Motor neuron (in vitro differentiated cells): ENCODE measurements around the gene MGAT5B. TPM values are rescaled to one million over a fixed set of nuclear protein-coding genes. Genes with fewer than 3 reads are reported as not detected.

ENCODE experiments used
- ATAC-seq, 8 experiments: fragments of 200-7000 bp; cut with Tn5 transposase; replicated peaks in 6 of 8; 2 replicates each; pipeline ENCODE4 v1.8.0; 2021; ENCODE audit warnings: mild to moderate bottlenecking in 8 of 8, moderate library complexity in 8 of 8
- H3K27ac ChIP-seq, 2 donors: fragments of 250-450 bp; sonication (Bioruptor Pico); 2 replicates each; pipeline ENCODE4 v1.9.0; 2021; ENCODE audit warnings: antibody characterized with exemption in 2 of 2, mild to moderate bottlenecking in 2 of 2, moderate library complexity in 1 of 2
- H3K4me1 ChIP-seq, 2 donors: fragments of 250-450 bp; sonication (Bioruptor Pico); replicated peaks in 1 of 2; 2 replicates each; pipeline ENCODE4 v1.6.1; 2021; ENCODE audit warnings: antibody characterized with exemption in 2 of 2, mild to moderate bottlenecking in 2 of 2, moderate library complexity in 1 of 2
- H3K4me3 ChIP-seq, 5 donors: fragments of 250-450 bp; sonication (Bioruptor Pico); 2 replicates each; pipeline ENCODE4 v1.9.0; 2021; ENCODE audit warnings: antibody characterized with exemption in 5 of 5, mild to moderate bottlenecking in 5 of 5, moderate library complexity in 4 of 5
- WGBS, 10 experiments: fragments of 450-650 bp; shearing (Covaris generic); methylation state at CpG; one replicate each; pipeline ENCODE4 v1.0.0; 2022; 5-methylcytosine and 5-hydroxymethylcytosine counted together
- in situ Hi-C, 9 experiments: fragments of 400-800 bp; cut with MboI; loops; one replicate each; pipeline ENCODE4 v1.15.0; 2021; ENCODE audit warnings: low sequenced_read_pairs in 9 of 9, low pct_unique_long_range_greater_than_20kb in 2 of 9; ENCODE audit not compliant: unreplicated experiment in 9 of 9
- total RNA-seq, 8 experiments: library from RNA; unstranded; fragments of 300-600 nt; gene quantifications; 2 replicates each; pipeline versions ENCODE4 v1.2.3 to v1.2.4, GENCODE V29; 2022

MGAT5B gene
- total RNA-seq, 8 experiments from 2014 or later = 1.3 to 19.6 (median 10.0) TPM

GRCh38 chr17:76871668-76872067 lies 3.5 kb downstream of the MGAT5B start:
- H3K4me3 ChIP-seq = no peak overlapping the region
- WGBS, 10 experiments = 0 to 92% (median 73%) methylated on average over 1 to 3 of the region's 4 CpGs; no CpG with 5 or more reads in 4 of the 10 experiments
- ATAC-seq = no peak
- peak overlapping the region in 1 of 2 donors; percentile 50 for H3K27ac ChIP-seq
- H3K4me1 ChIP-seq = peaks cover 42 to 50% of the 10 kb centered on the region in 2 donors
- in situ Hi-C loops = loop anchor here in 6 of 9 experiments (25.0 kb wide), 2 partner anchors 166 to 191 kb away; no protein-coding TSS in a partner anchor

GRCh38 chr17:76872221-76872873 lies 4.1 kb downstream of the MGAT5B start:
- Histone ChIP-seq H3K4me3 (no peak overlapping the region), H3K4me1 (peaks cover 42 to 49% of the 10 kb centered on the region in 2 donors), H3K27ac (no peak overlapping the region)
- in situ Hi-C loops = loop anchor here in 6 of 9 experiments (25.0 kb wide), 2 partner anchors 165 to 190 kb away; no protein-coding TSS in a partner anchor
- 0 to 90% (median 55%) methylated on average over 1 to 8 of the region's 14 CpGs; no CpG with 5 or more reads in 2 of the 10 experiments for WGBS, 10 experiments
- peak in 5 of 8 experiments; percentile 5 to 76 (median 43) for ATAC-seq

GRCh38 chr17:76872874-76873221 lies 4.6 kb downstream of the MGAT5B start:
- ATAC-seq = no peak
- Histone ChIP-seq H3K4me3 (no peak overlapping the region), H3K27ac (no peak overlapping the region), H3K4me1 (peaks cover 42 to 49% of the 10 kb centered on the region in 2 donors)
- WGBS, 10 experiments = 80 to 100% methylated on average over 1 to 2 of the region's 9 CpGs; no CpG with 5 or more reads in 8 of the 10 experiments
- in situ Hi-C loops = loop anchor here in 6 of 9 experiments (25.0 kb wide), 2 partner anchors 164 to 189 kb away; no protein-coding TSS in a partner anchor

- in situ Hi-C loops = loop anchor here in 6 of 9 experiments (25.0 kb wide), 2 partner anchors 163 to 188 kb away; no protein-coding TSS in a partner anchor
- Histone ChIP-seq H3K4me1 (peaks cover 47 to 52% of the 10 kb centered on the region in 2 donors), H3K4me3 (no peak overlapping the region), H3K27ac (no peak overlapping the region)
- ATAC-seq = no peak
- WGBS, 10 experiments = 17 to 100% (median 84%) methylated on average over 1 to 4 of the region's 4 CpGs; no CpG with 5 or more reads in 4 of the 10 experiments
Observed at GRCh38 chr17:76873856-76874255, 5.7 kb downstream of the MGAT5B start.

GRCh38 chr17:76877437-76877836 lies 9.2 kb downstream of the MGAT5B start:
- peak in 6 of 8 experiments; percentile 33 to 82 (median 70) for ATAC-seq
- 28 to 40% methylated on average over 1 to 7 of the region's 9 CpGs; no CpG with 5 or more reads in 8 of the 10 experiments for WGBS, 10 experiments
- in situ Hi-C loops = no loop called here
- H3K4me1 ChIP-seq = peaks cover 37 to 45% of the 10 kb centered on the region in 2 donors
- no peak overlapping the region for H3K4me3 ChIP-seq
- peak overlapping the region; percentile 60 to 63 for H3K27ac ChIP-seq

- 40 to 98% (median 80%) methylated on average over 1 to 4 of the region's 6 CpGs; no CpG with 5 or more reads in 5 of the 10 experiments for WGBS, 10 experiments
- H3K4me1 ChIP-seq = peaks cover 35 to 43% of the 10 kb centered on the region in 2 donors
- in situ Hi-C loops = no loop called here
- no peak overlapping the region for H3K4me3 ChIP-seq
- H3K27ac ChIP-seq = no peak overlapping the region
- no peak for ATAC-seq
Observed at GRCh38 chr17:76878568-76878967, 10.4 kb downstream of the MGAT5B start.

- no peak for ATAC-seq
Observed at GRCh38 chr17:76879254-76879653, 11.1 kb downstream of the MGAT5B start.

GRCh38 chr17:76879691-76880090 lies 11.5 kb downstream of the MGAT5B start:
- no peak for ATAC-seq
- 40 to 90% (median 80%) methylated on average over 1 to 7 of the region's 10 CpGs; no CpG with 5 or more reads in 3 of the 10 experiments for WGBS, 10 experiments
- no peak overlapping the region for H3K4me3 ChIP-seq
- H3K4me1 ChIP-seq = peaks cover 34 to 36% of the 10 kb centered on the region in 2 donors
- H3K27ac ChIP-seq = no peak overlapping the region
- in situ Hi-C loops = no loop called here

More at GRCh38 chr17:76879254-76879653, 11.1 kb downstream of the MGAT5B start:
- WGBS, 10 experiments = 47 to 83% (median 78%) methylated on average over 2 to 11 of the region's 14 CpGs; no CpG with 5 or more reads in 6 of the 10 experiments
- H3K4me1 ChIP-seq = peaks cover 30 to 36% of the 10 kb centered on the region in 2 donors
- H3K27ac ChIP-seq = no peak overlapping the region
- in situ Hi-C loops = no loop called here
- no peak overlapping the region for H3K4me3 ChIP-seq

GRCh38 chr17:76880268-76880667 lies 12.1 kb downstream of the MGAT5B start:
- no peak for ATAC-seq
- H3K4me3 ChIP-seq = no peak overlapping the region
- in situ Hi-C loops = no loop called here
- H3K27ac ChIP-seq = peak overlapping the region in 1 of 2 donors; percentile 24
- H3K4me1 ChIP-seq = peaks cover 40 to 42% of the 10 kb centered on the region in 2 donors
- 31 to 100% (median 89%) methylated on average over 1 to 4 of the region's 10 CpGs; no CpG with 5 or more reads in 4 of the 10 experiments for WGBS, 10 experiments

GRCh38 chr17:76880971-76881370 lies 12.8 kb downstream of the MGAT5B start:
- Histone ChIP-seq H3K4me1 (peaks cover 47% of the 10 kb centered on the region in 2 donors), H3K27ac (no peak overlapping the region), H3K4me3 (no peak overlapping the region)
- in situ Hi-C loops = no loop called here
- WGBS, 10 experiments = 71 to 100% (median 83%) methylated on average over 1 to 11 of the region's 12 CpGs; no CpG with 5 or more reads in 1 of the 10 experiments
- ATAC-seq = no peak

- no peak for ATAC-seq
- no peak overlapping the region for H3K4me3 ChIP-seq
- peaks cover 51 to 52% of the 10 kb centered on the region in 2 donors for H3K4me1 ChIP-seq
- 80 to 100% (median 100%) methylated on average over 1 to 4 of the region's 6 CpGs; no CpG with 5 or more reads in 5 of the 10 experiments for WGBS, 10 experiments
- H3K27ac ChIP-seq = no peak overlapping the region
- in situ Hi-C loops = no loop called here
Observed at GRCh38 chr17:76881408-76881807, 13.2 kb downstream of the MGAT5B start.

- Histone ChIP-seq H3K4me3 (no peak overlapping the region), H3K4me1 (peaks cover 50 to 53% of the 10 kb centered on the region in 2 donors), H3K27ac (no peak overlapping the region)
- WGBS, 10 experiments = 41 to 100% (median 97%) methylated on average over 1 to 4 of the region's 20 CpGs; no CpG with 5 or more reads in 2 of the 10 experiments
- no peak for ATAC-seq
- in situ Hi-C loops = no loop called here
Observed at GRCh38 chr17:76881966-76882365, 13.8 kb downstream of the MGAT5B start.

GRCh38 chr17:76883744-76884525 lies 15.7 kb downstream of the MGAT5B start:
- Histone ChIP-seq H3K4me3 (no peak overlapping the region), H3K27ac (no peak overlapping the region), H3K4me1 (peaks cover 48 to 51% of the 10 kb centered on the region in 2 donors)
- ATAC-seq = no peak
- WGBS, 10 experiments = 40 to 100% (median 93%) methylated on average over 1 to 9 of the region's 10 CpGs; no CpG with 5 or more reads in 3 of the 10 experiments
- in situ Hi-C loops = no loop called here
